ENCODE measurements around the gene ATP5ME. TPM values are rescaled to one million over a fixed set of nuclear protein-coding genes. Genes with fewer than 3 reads are reported as not detected.

Gene ATP5ME
- total and polyA plus RNA-seq, 2 of the 13 experiments (the other 11 are each of a cell fraction or from before 2014, with no cell fraction given), result 305 to 753 TPM

- TF ChIP-seq NFAT5 (CRISPR knock-in tag; IDR thresholded peaks at IDR 0.05) (0 out of 2 replicates have a peak, but pooled peaks have one; percentile 19), ZNF629 (CRISPR knock-in tag; conservative IDR thresholded peaks at IDR 0.05) (no peak; the same call in 1 of the 2 replicates), ZBTB25 (CRISPR knock-in tag; IDR thresholded peaks at IDR 0.05) (no peak), RXRA (CRISPR knock-in tag; IDR thresholded peaks at IDR 0.05) (peak; percentile 86), ZFP1 (CRISPR knock-in tag; IDR thresholded peaks at IDR 0.05) (no peak), NR2F2 (IDR thresholded peaks at IDR 0.05; ENCODE audit: borderline replicate concordance, low read depth) (no peak), U2AF2 (IDR thresholded peaks at IDR 0.05; ENCODE audit: low read depth, low read length) (no peak), GABPA (IDR thresholded peaks at IDR 0.05; ENCODE audit: low read depth, low read length) (no peak), GABPA (CRISPR knock-in tag; IDR thresholded peaks at IDR 0.05; ENCODE audit: low read depth) (no peak), ZC3H4 (CRISPR knock-in tag; IDR thresholded peaks at IDR 0.05; ENCODE audit: borderline replicate concordance) (no peak), GTF2F1 (IDR thresholded peaks at IDR 0.05; ENCODE audit: low read length) (no peak), ZBTB14 (CRISPR knock-in tag; IDR thresholded peaks at IDR 0.05) (no peak), PHF21A (CRISPR knock-in tag; IDR thresholded peaks at IDR 0.05) (peak; percentile 91), ZNF644 (CRISPR knock-in tag; IDR thresholded peaks at IDR 0.05; ENCODE audit: low read depth) (0 out of 2 replicates have a peak, but pooled peaks have one; percentile 18), MIER2 (CRISPR knock-in tag; IDR thresholded peaks at IDR 0.05) (no peak), ZNF367 (CRISPR knock-in tag; IDR thresholded peaks at IDR 0.05; ENCODE audit: borderline replicate concordance) (no peak), ZNF460 (CRISPR knock-in tag; IDR thresholded peaks at IDR 0.05; ENCODE audit: borderline replicate concordance) (no peak), ZNF749 (CRISPR knock-in tag; IDR thresholded peaks at IDR 0.05; ENCODE audit: borderline replicate concordance) (no peak), MAFF (IDR thresholded peaks at IDR 0.05; ENCODE audit: low read depth, low read length) (no peak), ZNF770 (CRISPR knock-in tag; IDR thresholded peaks at IDR 0.05) (peak; percentile 96), CREM (IDR thresholded peaks at IDR 0.05) (no peak), CREM (CRISPR knock-in tag; IDR thresholded peaks at IDR 0.05) (no peak)
Observed at GRCh38 chr4:687048-687970, 13.2 kb upstream of the ATP5ME start (continued).

Measured in HepG2 (cell line).